ENCODE results near the gene P4HA2.
A peak's percentile ranks its signal among the peaks of the same experiment; 100 is the strongest.

Gene P4HA2

DNA sequence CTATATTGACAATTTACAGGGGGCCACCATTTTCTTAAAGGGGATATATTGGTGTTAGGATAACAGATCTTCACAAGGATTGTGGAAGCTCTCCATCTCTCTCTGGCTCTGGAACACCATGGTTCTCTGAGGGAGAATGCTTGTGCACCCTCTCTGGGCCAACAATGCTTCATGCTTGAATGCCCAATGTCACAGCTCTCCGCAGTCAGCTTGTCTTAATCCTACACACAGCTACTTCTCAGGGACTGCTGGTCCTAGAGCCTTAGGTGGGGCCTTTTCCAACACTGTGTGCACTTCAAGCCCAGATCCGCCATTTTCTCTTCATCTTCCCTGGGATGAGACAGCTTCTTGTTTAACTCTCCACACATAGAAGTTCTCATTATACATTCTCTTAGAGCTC, 22.9 kb upstream of the P4HA2 start:
- DNase-seq: no peak

DNA sequence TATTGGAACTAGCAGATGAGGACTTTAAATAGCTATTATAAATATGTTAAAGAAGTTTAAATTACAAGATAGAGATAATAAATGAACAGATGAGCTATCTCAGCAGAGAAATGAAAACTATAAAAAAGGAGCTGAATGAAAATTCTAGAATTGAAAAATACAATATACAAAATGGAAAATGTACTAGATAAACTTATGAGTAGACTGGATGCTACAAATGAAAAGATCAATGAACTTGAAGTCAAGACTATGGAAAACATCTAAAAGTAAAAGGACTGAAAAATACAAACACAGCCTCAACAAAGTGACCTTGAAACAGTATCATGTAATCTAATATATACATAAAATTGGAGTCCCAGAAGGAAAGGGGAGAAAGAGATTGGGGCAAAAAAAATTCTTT, 19.2 kb upstream of the P4HA2 start:
- DNase-seq: no peak

DNA sequence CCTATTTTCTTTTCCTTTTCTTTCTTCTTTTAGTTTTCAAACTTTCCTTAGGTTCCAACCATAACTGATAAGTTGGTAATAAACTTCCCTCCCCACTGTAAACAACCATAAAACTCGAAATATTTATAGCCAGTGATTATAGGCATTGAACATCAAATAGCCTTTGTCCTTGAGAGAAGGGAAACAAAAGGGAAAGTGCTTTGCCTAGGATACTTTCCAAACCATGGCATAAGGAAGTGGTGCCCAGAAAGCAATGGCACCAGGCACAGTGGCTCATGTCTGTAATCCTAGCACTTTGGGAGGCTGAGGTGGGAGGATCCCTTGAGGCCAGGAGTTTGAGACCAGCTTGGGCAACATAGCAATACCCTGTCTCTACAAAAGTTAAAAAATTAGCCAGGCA, 17.9 kb upstream of the P4HA2 start:
- no peak for DNase-seq

DNA sequence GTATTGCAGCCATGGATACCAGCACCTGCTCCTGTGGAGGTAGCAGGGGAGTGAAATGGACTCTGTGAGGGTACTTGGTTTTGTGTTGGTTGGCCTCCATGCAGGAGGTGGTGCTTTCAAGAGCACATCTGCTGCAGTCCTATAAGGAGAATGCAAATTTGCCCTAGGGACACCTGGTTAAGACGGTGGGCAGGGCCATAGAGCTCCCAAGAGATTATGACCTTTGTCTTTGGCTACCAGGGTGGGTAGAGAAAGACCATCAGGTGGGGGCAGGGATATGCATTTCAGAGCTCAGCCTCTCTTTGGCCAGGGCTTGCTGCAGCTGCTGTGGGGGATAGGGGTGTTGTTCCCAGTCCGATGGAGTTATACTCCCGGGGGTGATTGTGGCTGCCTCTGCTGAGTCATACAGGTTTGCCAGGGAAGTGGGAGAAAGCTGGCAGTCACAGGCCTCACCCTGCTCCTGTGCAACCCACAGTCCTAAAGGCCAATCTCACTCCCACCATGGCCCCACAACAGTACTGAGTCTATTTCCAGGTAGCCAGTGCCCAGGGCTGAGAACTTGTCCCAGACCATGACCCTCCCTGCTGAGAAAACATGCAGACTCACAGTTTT, 15.8 kb upstream of the P4HA2 start:
- DNase-seq: no peak

DNA sequence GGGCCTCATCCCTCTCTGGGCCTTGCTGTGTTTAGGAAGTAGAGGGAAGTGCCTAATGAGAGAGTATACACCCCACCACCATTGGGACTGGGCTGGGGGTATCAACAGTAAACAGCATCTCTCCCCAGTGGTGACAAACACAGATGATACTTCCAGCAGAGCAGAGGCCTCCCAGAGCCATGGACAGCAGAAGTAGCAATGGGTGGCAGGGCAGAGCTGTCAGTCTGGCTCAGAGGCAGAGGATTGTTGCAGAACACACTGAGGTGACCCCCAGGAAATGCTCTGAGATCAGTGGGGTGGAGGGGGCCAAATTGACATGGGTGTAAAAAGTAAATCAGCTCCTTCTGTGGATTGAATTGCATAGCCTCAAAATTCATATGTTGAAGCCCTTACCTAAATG, 12.1 kb upstream of the P4HA2 start:
- no peak for DNase-seq

DNA sequence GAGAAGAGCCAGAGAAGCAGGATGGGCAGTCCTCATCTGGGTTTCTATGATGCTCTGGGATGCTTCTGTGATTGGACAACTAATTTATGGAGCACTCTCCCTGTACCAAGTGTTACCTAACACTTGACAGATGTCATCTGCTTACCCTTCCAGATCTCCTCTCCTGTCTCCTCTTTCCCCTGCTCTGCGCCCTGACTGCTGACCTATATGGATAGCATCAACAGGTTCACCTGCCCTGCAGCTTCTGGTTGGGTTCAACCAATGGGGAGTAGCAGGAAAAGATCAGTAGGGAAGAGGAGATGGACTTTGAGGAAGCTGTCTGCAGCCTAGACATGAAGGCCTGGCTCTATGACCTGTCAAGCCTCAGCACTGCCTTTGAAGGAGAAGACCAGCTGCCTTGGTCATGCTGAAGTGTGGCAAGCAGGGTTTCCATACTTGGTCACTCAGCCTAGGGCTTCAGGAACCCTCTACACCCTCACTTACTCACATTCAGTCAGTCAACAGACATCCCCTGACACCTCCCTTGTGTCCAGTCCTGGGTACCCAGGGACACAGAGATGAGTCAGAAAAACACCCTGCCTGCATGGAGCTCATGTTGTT, 11.3 kb upstream of the P4HA2 start:
- DNase-seq: peak in 3 of 4 experiments; percentile 41 to 50 (median 48)

DNA sequence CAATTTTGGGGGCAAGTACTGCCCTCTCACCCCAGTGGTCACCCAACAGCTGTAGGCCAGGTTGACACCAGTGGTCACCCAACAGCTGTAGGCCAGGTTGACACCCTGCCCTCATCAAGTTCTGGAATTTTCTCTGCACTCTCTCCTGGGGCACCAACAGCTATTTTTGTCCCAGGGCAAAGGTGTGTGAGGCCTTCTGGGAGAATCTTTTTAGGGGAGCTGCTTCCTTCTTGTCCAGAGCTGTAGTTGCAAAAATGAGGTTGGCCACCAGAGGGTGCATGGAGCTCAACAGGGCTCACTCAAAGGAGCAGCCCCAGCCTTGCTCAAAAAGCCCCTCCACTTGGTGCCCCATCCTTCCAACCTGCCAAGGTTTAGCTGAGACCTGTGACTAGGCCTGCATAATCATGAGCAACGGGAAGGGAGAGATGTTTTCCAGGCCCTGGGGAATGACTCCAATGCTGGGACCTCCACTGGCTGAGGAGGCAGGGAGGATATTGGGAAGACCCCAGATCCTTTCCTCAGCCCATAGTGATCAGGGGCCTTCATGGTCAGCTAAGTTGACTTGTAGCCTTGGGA, 10.6 kb upstream of the P4HA2 start:
- DNase-seq: peak; percentile 78 to 89 (median 80)

DNA sequence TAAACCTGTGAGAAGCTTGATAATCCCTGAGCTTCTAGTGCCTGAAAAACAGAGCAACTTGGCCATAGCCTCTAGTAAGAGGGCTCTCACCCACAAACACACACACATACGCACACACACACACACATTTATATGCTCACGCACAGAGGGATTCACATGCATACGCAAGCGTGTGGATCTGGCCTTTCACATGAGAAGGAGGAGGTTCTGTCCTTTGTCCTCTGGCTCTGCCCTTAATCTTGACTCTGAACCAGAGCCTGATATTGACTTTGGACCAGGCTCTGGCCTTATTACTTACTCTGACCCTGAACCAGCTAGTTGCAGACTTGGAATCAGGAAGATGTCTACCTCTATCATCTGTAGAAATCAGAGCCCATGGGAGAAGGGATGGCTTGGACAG, 10.0 kb upstream of the P4HA2 start:
- DNase-seq: no peak

DNA sequence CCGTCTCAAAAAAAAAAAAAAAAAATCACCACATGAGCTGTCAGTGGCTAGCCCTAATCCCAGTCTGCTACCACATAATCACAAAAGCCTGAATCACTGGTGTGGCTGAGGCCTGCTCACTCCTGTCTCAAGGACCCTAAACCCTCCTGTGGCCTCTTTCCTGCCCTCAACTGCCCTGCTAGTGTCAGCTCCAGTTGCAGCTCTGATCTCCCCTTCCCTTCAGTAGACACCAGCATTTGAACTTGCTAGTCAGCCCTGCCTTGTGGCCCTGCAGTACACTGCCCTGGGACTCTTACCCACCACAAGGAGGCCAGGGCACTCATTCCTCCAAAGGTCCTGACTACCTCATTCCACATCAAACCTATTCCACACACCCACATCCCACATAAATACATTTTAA, 9.5 kb upstream of the P4HA2 start:
- no peak for DNase-seq

DNA sequence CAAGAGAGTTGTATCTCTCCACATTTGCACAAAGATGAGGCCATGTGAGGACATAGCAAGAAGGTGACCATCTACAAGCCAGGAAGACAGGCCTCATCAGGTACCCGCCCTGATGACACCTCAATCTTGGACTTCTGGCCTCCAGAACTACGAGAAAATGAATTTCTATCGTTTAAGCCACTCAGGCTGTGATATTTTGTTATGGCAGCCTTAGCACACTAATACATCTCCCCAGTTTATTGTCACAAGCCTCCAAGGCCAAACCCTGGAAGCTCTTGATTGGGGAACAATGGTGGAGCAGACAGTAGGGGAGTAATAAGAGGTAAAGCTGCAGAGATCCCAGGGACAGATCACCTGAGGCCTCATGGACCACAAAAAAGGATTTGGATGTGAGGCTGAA, 7.7 kb upstream of the P4HA2 start:
- no peak for DNase-seq

DNA sequence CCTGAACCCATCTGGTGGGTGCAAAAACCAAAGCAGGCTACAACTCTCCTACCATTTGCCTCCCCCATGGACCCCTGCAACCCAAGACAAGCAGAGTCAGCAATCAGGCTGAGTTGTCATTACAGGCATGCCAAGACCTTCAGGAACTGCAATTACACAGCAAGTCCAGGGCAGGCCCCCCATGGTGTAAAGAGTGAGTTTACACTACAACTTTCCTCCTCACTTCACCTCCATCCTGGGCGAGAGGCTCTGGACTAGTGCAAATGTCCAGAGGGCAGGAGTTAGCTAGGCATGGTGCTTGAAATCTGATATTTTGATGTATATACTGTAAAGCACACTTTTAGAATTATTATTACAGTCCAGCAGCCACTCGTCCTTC, 7.0 kb upstream of the P4HA2 start:
- DNase-seq: no peak

DNA sequence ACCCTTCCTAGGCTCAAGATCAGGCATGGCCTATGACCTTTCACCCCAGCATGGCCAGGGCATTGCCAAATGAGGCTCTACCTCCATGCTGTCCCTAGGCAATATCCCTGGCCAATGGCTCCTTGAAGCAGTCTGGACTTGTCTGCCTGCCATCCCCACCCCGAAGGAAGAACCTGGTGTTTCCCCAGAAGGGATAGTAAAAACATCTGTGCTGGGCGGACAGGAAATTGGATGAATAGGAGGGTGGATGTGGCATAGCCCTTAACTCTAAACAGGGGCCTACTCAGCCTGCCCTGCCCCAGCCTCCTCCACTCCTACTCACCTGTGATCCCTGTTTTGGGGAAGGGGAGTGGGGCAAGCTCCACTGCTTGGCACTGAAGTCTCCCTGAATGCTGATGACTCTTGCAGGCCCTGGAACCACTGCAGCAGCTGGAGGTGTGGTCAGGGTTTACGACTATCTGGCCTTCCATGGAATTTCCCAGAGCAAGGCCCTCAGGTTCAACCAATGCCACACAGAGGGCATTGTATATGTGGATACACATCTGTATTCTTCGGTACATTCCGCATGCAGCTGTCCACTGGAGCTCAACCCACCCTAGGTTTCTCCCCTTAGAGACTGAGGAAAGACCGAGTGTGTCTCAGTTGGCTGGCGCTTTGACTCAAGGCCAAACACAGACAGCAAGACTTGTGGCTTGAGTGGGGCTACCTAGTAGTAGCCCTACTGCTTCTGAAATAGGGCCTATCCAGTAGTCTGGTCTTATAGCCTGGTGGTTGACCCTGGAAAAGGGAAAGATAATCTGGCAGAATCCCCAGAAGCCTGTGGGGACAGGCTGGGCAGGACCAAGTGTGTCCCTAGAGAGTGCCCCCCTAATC, 6.4 kb upstream of the P4HA2 start:
- no peak for DNase-seq

DNA sequence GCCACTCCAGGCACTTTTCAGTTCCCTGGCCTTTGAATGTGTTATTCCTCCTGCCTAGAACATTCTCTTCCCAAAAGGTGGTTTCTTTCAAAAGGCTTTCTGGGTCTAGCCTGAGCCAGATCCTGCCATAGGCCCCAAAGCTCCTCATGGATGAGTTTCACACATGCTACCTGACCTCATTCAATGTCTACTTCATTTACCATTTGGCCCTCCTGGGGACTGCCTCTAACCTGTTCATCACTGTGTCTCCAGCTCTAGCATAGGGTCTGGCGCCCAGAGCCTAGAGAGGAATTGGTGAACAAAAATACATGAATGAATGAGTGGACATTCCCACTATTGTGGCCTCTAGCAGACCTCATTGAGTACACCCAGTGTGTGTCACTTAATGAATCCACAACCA, 5.4 kb upstream of the P4HA2 start:
- no peak for DNase-seq

DNA sequence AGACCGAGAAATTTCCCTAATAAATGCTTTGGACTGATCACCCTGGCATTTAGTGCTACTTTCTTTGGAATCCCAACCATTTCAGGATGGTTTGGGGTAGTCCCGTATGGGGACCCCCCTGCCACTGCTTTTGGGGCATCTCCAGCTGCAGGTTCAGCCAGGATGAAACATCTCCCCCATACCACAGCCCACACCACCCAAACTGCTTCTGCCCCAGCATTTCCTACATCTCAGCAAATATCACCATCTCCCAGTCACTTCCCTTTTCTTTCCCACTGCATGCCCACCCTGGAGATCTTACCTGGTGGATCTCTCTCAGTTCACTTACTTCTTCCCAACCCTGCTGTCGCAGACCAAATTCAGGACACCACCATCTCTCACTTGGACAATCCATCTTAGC, 4.8 kb upstream of the P4HA2 start:
- no peak for DNase-seq

DNA sequence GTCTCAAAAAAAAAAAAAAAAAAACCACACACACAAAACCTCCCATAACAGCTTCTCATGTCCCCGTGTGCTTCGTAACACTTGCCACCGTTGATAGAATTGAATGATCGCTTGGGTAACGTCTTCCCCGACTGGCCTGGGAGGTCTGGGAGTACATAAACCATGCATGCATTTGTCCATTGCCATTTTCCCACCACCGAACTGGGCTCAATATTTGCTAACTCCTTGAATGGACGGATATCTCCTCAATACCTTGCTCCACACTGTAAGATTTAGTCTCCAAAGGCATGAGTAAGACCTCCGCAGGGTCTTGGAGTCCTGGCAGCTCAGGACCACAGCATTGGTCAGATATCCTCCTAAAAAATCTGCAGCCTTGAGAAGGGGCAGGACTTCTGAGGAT, 3.2 kb upstream of the P4HA2 start:
- DNase-seq: no peak

DNA sequence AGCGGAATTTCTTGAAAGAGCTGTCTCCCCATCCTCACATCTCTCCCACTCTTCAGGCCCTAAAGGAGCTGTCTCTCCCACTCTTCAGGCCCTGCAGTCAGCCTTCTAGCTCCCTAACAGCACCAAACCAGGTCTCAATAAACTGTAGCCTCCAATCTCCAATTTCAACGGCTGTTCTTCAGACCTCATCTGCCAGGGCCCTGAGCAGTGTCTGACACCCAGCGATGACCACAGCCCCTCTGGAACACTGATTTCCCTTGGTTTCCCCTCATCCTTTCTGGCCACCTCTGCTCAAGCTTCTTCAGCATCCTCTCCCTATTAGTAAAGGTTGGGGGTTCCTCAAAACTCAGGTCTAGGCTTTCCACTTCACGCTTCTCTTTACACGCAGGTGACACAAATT, 1.6 kb upstream of the P4HA2 start:
- DNase-seq: no peak

DNA sequence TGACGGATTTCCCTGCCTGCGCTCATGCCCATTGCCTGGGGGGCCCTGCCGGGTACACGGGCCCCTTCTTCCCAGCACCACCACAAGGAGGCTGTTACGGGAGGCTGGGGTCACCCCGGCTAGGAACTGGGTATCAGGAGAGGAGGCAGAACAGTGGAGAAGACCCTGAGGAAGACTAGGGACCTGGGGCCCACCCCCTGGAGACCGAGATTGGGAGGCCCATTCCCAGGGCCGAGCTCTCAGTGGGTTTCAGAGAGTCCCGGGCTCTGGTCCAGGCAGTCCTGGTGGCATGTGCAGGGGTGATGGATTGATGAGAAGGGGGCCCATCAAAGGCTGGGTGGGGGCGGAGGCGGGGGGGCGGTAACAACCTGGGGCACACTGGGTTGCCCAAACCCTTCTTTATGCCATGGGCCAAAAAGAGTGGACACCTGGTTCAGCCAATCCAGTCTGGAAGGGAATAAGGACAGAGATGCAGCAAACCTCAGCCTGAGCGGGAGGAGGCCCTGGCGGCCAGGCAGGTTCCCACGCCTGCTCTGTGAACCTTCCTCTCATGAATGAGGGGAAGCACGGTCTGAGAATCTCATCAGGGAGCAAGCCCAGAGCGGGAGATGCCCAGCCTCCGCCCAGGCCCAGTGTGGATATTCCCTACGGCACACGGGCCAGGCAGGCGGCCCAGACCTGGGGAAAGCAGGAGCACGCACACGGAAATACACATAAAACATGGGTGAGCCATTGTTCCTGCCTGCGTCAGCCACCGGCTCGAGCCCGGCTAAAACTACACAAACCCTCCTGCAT, 785 bp upstream of the P4HA2 start:
- no peak for DNase-seq

DNA sequence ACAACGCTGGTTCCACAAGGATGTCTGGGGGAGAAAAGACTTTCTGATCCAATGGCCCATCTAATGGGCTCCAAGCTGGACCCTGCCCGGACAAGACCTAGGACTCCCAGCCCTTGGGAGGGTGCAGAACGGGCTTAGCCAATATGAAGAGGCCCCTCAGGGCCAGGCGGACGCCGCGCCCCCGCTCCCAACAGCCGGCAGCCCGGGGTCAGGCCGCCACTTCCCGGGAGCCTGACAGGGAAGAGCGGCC, 493 bp downstream of the P4HA2 start:
- DNase-seq: no peak

DNA sequence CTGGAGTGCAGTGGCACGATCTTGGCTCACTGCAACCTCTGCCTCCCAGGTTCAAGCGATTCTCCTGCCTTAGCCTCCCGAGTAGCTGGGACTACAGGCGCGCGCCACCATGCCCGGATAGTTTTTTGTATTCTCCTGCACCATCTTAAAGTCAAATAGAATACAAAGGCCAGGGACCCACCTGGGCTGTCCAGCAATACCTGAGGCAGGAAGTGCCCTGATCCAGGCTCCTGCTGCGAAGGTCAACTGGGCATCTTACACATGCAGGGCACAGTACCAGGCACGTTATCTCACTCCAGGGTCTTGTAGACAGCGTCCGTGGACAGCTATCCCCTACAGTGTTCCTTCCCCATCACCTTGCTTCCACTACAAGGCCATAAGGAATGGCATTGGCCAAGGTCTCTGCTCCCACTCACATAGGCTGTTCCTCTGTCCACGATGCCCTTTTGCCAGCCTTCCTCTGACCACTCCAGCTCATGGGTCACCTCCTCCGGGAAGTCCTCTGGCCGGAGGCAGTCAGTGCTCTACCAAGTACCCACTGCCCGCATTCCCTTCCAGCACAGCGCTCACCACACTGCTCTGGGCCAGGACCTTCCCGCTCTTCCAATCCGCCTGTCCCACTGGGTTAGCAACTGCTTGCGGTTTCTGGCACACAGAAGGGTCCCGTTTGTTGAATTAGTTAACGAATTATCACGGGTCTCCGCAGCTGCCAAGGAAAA, 978 bp downstream of the P4HA2 start:
- DNase-seq: no peak

DNA sequence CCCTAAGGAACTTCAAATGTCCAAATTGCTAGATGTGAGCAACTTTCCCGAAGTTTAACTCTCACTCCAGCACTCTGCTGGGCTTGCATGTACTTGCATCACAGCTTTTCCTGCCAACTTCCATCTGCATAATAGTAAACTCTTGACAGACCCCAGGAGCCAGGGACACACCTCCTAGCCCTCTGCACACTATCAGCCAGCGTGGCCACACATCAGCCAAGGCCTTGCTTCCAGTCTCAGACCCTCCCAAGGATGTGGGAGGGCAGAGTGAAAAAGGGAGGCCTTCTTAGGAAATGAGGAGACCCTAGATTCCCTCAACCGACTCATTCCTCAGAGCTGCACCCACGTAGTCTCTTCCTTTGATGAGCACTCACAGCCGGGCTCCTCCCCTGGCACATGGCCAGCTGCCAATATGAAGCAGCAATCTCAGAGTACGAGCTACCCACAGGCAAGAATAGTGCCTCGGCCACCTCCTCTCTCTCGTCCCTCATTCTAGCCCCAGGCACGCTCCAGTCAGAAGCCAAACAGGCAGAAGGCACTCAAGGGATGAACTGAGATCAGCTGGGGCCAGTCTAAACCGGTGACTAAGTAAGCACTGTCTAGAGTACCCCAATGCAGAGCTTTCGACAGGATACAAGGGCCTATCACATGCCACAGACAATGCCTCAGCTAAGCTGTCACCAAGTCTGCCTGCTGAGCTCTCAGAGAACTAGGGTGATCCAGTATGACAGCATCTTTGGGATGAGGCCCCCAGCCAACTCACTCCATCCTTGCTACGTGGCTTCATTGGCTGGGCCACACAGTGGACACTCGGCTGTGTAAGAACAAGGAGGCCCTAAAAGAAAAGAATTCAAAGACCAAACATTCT, 2.3 kb downstream of the P4HA2 start:
- peak; percentile 17 to 49 (median 40) for DNase-seq

DNA sequence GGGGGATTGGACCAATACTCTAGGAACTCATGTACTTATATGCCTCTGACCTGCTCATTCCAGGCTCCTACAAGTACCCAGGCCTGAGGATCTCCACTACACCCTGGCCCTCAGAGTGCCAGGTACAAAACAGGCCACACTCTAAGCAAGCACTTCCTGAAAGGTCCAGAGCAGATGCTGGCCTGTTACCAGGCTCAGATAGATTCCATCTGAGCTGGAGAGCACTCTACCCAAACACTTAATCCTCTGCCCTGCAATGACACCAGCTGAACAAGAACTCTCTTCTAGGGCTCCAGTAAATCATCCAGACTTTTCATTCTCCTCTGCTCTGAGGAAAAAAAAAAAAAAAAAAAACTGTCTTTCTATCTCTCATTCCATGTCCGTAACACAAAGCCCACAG, 2.9 kb downstream of the P4HA2 start:
- no peak for DNase-seq

DNA sequence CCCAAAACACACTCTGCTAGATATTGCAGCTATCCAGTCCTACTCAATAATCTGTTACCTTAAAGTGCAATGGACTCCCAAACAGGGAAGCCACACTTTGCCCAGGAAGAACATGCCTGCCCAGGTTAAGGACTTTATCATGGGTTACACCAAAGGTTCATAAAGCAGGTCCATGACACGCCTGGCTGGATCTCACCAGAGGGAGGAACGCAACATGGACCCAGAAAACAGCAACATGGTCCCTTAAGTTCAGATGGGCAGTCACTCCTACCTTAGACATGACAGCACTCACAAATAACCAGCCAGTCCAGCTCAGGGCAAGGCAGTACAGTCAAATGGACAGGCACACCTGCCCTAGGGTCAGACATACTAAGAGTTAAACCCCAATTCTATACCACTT, 3.8 kb downstream of the P4HA2 start:
- no peak for DNase-seq

Measured in suppressor macrophage (primary cell).